IPS-18a (cell line): ENCODE data around the gene GABRR1.

Experiments
- H3K27ac ChIP-seq: one replicate; pipeline ENCODE4 v1.5.1; 2013; ENCODE audit warnings: low read length
- H3K27me3 ChIP-seq: one replicate; pipeline ENCODE4 v1.6.1; 2013; ENCODE audit warnings: mild to moderate bottlenecking, low read length; ENCODE audit not compliant: control insufficient read depth, insufficient read depth
- H3K36me3 ChIP-seq: one replicate; pipeline ENCODE4 v1.6.1; 2013; ENCODE audit warnings: low read depth, low read length; ENCODE audit not compliant: control insufficient read depth
- H3K4me1 ChIP-seq: one replicate; pipeline ENCODE4 v1.6.1; 2013; ENCODE audit warnings: low read depth, low read length; ENCODE audit not compliant: control insufficient read depth
- H3K4me3 ChIP-seq: one replicate; pipeline ENCODE4 v1.5.1; 2013; ENCODE audit warnings: low read length
- H3K9ac ChIP-seq: one replicate; pipeline ENCODE4 v1.6.1; 2013; ENCODE audit warnings: mild to moderate bottlenecking, low read length, moderate library complexity
- H3K9me3 ChIP-seq: one replicate; pipeline ENCODE4 v1.6.1; 2013; ENCODE audit warnings: low read depth, low read length; ENCODE audit not compliant: control insufficient read depth

Gene GABRR1

DNA sequence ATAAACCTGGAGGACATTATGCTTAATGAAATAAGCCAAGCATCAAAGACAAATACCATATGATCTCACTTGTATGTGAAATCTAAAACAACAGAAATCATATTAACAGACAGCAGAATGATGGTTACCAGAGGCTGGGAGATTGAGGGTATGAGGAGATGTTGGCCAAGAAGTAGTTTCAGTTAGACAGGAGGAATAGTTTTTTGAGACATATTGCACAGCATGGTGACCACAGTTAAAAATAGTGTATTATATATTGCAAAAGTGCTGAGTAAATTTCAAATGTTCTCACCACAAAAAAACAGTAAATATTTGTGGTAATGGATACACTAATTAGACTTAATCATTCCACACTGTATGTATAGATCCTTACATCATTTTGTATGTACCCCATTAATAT is 1.8 kb downstream of the GABRR1 start:
- Histone ChIP-seq H3K9ac (no peak overlapping the region), H3K27me3 (no peaks in the 10 kb centered on the region), H3K9me3 (no peaks in the 10 kb centered on the region), H3K4me1 (peaks cover 9% of the 10 kb centered on the region), H3K27ac (no peak overlapping the region), H3K4me3 (no peak overlapping the region), H3K36me3 (no peaks in the 10 kb centered on the region)

DNA sequence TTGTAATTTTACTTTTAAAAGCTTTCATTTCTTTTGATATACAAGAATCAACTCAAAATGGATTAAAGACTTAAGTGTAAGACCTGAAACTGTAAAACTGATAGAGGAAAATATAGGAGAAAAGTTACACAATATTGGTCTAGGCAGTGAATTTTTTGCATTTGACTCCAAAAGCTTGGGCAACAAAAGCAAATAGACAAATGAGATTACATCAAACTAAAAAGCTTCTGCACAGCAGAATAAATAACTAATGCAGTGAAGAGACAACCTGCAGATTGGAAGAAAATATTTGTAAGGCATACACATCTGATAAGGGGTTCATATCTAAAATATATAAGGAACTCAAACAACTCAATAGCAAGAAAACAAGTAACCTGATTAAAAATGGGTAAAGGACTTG is 3.0 kb downstream of the GABRR1 start:
- Histone ChIP-seq H3K27ac (no peak overlapping the region), H3K9me3 (no peaks in the 10 kb centered on the region), H3K4me3 (no peak overlapping the region), H3K4me1 (peaks cover 9% of the 10 kb centered on the region), H3K27me3 (no peaks in the 10 kb centered on the region), H3K36me3 (no peaks in the 10 kb centered on the region), H3K9ac (no peak overlapping the region)

DNA sequence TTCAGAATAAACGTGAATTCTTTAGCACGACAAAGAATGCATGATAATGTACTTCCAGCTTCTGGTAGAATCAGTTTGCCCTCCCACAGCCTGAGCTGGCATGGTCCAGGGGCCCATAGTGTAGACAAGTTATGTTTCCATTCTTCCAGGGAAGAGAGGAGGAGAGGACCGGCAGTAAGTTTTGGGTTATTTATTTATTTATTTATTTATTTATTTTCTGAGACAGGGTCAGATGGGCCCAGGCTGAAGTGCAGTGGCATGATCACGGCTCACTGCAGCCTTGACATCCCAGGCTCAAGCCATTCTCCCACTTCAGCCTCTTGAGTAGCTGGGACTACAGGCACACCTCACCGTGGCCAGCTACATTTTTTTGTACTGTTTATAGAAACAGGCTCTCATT is 4.7 kb downstream of the GABRR1 start:
- H3K4me3 ChIP-seq, result no peak overlapping the region
- peaks cover 9% of the 10 kb centered on the region for H3K4me1 ChIP-seq
- H3K9me3 ChIP-seq, result no peaks in the 10 kb centered on the region
- H3K27me3 ChIP-seq, result no peaks in the 10 kb centered on the region
- H3K36me3 ChIP-seq, result no peaks in the 10 kb centered on the region
- H3K27ac ChIP-seq, result no peak overlapping the region
- no peak overlapping the region for H3K9ac ChIP-seq

DNA sequence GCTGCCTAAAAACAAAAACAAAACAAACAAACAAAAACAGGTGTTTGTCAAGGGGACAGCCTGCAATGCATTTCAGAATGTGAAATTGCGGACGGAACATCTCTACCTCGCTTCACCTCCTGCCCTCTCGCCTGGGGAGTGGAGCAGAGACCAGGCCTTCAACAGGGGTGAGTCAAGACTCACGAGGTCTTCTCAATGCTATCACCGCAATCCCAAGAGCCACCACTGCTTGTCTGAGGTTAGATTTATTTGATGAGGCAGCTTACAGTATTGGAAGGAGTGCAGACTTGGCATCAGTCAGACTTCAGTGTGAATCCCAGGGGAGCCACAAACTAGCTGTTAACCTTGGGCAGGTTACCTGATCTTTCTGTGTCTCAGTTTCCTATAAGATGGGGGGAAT is 7.7 kb downstream of the GABRR1 start:
- H3K9ac ChIP-seq, result no peak overlapping the region
- H3K27me3 ChIP-seq, result no peaks in the 10 kb centered on the region
- H3K4me3 ChIP-seq, result no peak overlapping the region
- no peak overlapping the region for H3K27ac ChIP-seq
- H3K36me3 ChIP-seq, result no peaks in the 10 kb centered on the region
- no peaks in the 10 kb centered on the region for H3K9me3 ChIP-seq
- peaks cover 13% of the 10 kb centered on the region for H3K4me1 ChIP-seq

DNA sequence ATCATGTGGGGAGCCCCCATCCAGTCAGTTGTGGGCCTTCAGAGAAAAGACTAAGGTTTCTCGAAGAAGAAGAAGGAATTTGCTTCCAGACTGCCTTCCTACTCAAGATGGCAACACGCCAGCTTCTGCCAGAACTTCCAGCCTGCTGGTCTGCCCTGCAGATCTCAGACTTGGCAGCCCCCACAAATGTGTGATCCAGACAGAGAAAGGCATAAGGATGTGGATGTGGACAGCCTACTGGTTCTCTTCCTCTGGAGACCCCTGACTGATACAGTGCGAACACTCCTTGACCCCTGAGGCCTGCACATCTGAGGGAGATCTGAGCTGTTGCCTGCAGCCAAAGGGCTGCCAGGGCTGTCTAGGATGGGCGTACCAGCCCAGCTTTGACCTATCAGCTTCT is 8.6 kb downstream of the GABRR1 start:
- H3K4me1 ChIP-seq, result peaks cover 12% of the 10 kb centered on the region
- H3K4me3 ChIP-seq, result no peak overlapping the region
- no peak overlapping the region for H3K9ac ChIP-seq
- no peaks in the 10 kb centered on the region for H3K9me3 ChIP-seq
- no peaks in the 10 kb centered on the region for H3K36me3 ChIP-seq
- H3K27ac ChIP-seq, result no peak overlapping the region
- H3K27me3 ChIP-seq, result no peaks in the 10 kb centered on the region

DNA sequence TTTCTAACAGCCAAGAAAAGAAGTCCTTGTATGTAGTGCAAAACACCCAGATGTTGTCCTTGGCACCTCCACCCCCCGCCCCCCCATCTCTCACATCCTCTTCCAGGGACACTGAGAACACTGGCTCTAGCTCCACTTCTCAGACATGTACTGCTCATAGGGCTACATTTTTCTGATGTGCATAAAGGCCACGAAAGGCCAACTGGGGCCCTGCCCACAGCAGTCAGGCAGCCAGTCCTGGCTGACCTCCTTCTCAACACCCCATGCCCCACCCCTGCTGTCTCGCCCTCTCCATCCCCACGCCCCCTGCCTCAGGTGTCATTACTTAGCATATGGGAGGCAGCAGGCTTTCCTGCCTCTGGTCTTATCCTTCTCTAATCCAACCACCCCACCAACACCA is 11.3 kb downstream of the GABRR1 start:
- H3K9ac ChIP-seq, result no peak overlapping the region
- H3K36me3 ChIP-seq, result no peaks in the 10 kb centered on the region
- peaks cover 3% of the 10 kb centered on the region for H3K4me1 ChIP-seq
- no peaks in the 10 kb centered on the region for H3K27me3 ChIP-seq
- H3K9me3 ChIP-seq, result no peaks in the 10 kb centered on the region
- no peak overlapping the region for H3K4me3 ChIP-seq
- H3K27ac ChIP-seq, result no peak overlapping the region

DNA sequence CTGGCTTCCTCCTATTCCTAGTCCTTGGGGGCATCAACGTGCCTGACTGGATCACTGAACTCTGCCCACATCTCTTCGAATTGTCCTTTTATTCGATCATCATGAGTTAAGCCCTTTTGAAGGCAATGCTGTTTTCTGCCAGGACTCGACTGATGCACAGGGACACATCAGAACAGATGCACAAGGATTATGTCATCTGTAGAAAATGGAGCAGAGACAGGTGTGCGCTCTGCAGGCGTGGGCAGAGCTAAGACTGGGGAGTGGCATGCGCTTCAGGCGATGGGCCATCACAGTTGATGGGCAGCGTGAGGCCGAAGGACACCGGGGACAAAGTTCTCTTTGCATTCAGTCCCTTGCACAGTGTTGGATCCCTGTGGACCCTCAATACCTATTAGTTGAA is 13.1 kb downstream of the GABRR1 start:
- H3K4me1 ChIP-seq, result peaks cover 3% of the 10 kb centered on the region
- no peaks in the 10 kb centered on the region for H3K9me3 ChIP-seq
- H3K27ac ChIP-seq, result no peak overlapping the region
- H3K27me3 ChIP-seq, result no peaks in the 10 kb centered on the region
- H3K4me3 ChIP-seq, result no peak overlapping the region
- no peak overlapping the region for H3K9ac ChIP-seq
- H3K36me3 ChIP-seq, result no peaks in the 10 kb centered on the region

DNA sequence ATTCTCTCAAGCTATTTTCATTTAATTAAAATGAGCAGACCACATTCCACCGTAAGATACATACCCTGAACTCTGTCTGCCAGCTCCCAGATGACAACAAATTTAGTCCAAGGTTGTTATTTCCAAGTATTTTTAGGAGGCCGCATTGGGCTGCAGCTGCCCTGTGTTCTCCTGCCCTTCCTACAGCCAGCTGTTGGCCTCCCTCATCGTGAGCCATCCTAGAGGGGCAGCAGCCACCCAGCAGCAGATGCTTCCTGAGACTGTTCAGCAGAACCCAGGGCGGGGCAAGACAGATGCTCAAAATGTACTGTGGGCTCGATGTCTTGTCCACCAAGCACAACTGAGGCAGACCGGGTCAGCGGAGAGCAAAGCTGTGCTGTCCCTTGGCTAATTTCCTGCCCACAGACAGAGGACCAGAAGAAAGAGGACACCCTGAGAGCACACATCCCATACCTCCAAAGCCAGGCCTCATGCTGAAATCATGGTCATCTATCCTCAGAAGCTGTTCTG is 16.4 kb downstream of the GABRR1 start:
- Histone ChIP-seq H3K9me3 (no peaks in the 10 kb centered on the region), H3K27ac (no peak overlapping the region), H3K9ac (no peak overlapping the region), H3K27me3 (no peaks in the 10 kb centered on the region), H3K36me3 (no peaks in the 10 kb centered on the region), H3K4me1 (no peaks in the 10 kb centered on the region), H3K4me3 (no peak overlapping the region)

DNA sequence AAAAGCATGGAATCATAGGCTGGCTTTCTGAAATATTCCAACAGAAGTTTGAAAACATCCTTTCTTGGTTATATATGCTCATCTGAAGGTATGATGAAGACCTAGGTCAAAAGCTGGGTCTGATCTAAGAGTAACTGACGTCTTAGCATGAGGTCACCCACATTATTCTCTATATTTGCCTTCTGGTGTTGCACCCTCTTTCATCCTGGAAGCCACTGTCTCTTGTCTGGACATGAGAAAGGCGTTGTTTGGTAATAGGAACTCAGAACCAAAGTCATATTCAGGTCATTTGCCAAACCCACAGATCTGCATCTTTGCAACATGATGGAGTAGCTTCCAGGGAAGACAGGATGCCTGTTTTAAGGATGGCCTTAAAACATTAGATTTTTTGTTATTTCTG is 17.6 kb downstream of the GABRR1 start:
- no peak overlapping the region for H3K27ac ChIP-seq
- H3K4me3 ChIP-seq, result no peak overlapping the region
- H3K9me3 ChIP-seq, result no peaks in the 10 kb centered on the region
- no peaks in the 10 kb centered on the region for H3K4me1 ChIP-seq
- no peaks in the 10 kb centered on the region for H3K27me3 ChIP-seq
- H3K9ac ChIP-seq, result no peak overlapping the region
- H3K36me3 ChIP-seq, result no peaks in the 10 kb centered on the region

DNA sequence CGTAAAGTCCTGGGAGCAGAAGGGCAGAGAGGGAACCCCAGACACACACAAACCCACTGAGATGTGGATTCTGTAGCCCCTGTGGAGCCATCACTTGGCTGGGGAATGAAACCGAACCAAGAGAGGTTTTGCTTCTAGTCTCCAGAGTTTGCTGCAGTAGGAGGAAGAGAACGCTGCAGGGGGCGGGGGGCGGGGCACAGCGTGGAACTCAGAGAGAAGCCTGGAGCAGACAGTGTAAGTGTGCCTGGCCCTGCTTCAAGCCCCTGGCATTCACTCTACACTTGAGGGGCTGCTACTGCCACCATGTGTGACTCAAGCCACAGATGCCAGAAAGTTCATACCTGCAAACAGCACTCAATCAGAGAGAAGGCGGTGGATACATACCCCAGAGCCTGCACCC is 18.9 kb downstream of the GABRR1 start:
- no peaks in the 10 kb centered on the region for H3K4me1 ChIP-seq
- no peak overlapping the region for H3K9ac ChIP-seq
- H3K27ac ChIP-seq, result no peak overlapping the region
- H3K27me3 ChIP-seq, result no peaks in the 10 kb centered on the region
- H3K4me3 ChIP-seq, result no peak overlapping the region
- H3K36me3 ChIP-seq, result no peaks in the 10 kb centered on the region
- peaks cover 3% of the 10 kb centered on the region for H3K9me3 ChIP-seq

DNA sequence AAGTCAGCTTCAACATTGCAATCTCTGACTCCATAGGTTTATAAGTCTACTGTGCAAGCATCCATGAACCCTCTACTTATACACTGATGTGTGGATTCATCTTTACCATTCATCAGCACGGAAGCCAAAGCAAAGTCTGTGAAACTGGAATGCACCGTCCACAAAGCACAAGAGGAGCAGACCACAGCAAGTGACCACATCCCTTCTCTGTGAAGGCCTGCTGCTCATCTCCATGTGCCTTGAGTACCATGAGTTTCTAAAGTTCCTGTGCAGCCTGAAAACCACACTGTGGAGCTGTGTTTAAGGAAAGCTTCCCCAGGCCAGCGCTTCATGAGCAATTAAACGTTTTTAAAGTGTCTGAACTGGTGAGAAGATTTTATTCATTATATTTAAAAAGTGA is 20.0 kb downstream of the GABRR1 start:
- Histone ChIP-seq H3K9me3 (peaks cover 3% of the 10 kb centered on the region), H3K4me1 (no peaks in the 10 kb centered on the region), H3K4me3 (no peak overlapping the region), H3K27me3 (no peaks in the 10 kb centered on the region), H3K27ac (no peak overlapping the region), H3K9ac (no peak overlapping the region), H3K36me3 (no peaks in the 10 kb centered on the region)

DNA sequence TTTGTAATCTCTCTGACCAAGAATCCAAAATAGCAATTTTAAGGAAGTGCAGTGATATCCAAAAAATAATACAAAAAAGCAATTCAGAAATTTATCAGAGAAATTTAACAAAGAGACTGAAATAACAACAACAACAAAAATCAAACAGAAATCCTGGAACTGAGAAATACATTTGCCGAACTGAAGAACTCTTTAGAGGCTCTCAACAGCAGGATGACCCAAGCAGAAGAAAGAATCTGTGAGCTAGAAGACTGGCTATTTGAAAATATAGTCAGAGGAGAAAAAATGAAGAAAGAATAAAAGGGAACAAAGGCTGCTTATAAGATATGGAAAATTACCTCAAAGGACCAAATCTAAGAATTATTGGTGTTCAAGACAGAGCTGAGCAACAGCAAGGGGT is 22.6 kb downstream of the GABRR1 start:
- Histone ChIP-seq H3K27ac (no peak overlapping the region), H3K9me3 (peaks cover 3% of the 10 kb centered on the region), H3K4me1 (peaks cover 14% of the 10 kb centered on the region), H3K9ac (no peak overlapping the region), H3K4me3 (no peak overlapping the region), H3K36me3 (no peaks in the 10 kb centered on the region), H3K27me3 (no peaks in the 10 kb centered on the region)
